GM21825 (cell line): ENCODE data around the gene NPFF.
A peak's percentile ranks its signal among the peaks of the same experiment; 100 is the strongest.
"Not testable (repeated sequence)": the region's sequence is repeated elsewhere in the genome, so short reads cannot be mapped to it uniquely, and the experiment has no call there.

Experiments used
- ATAC-seq: cut with Tn5 transposase; IDR thresholded peaks from one replicate; pipeline ENCODE4 v1.9.1; 2021; ENCODE audit warnings: mild to moderate bottlenecking, moderate library complexity; ENCODE audit not compliant: unreplicated experiment

The NPFF gene

GRCh38 chr12:53496752-53497032 lies 10.6 kb downstream of the NPFF start:
- no peak for ATAC-seq

- ATAC-seq = no peak
Observed at GRCh38 chr12:53495903-53496751, 11.2 kb downstream of the NPFF start.

GRCh38 chr12:53493610-53494391 lies 13.5 kb downstream of the NPFF start:
- no peak for ATAC-seq

- ATAC-seq = peak; percentile 92
Observed at GRCh38 chr12:53492830-53493609, 14.3 kb downstream of the NPFF start.

GRCh38 chr12:53492188-53492587 lies 15.1 kb downstream of the NPFF start:
- ATAC-seq = no peak

GRCh38 chr12:53489242-53489864 lies 17.9 kb downstream of the NPFF start:
- no peak for ATAC-seq

- ATAC-seq = no peak
Observed at GRCh38 chr12:53486736-53487487, 20.4 kb downstream of the NPFF start.

- ATAC-seq = no peak
Observed at GRCh38 chr12:53485955-53486735, 21.1 kb downstream of the NPFF start.

- no peak for ATAC-seq
Observed at GRCh38 chr12:53484686-53485575, 22.4 kb downstream of the NPFF start.

- no peak for ATAC-seq
Observed at GRCh38 chr12:53483979-53484377, 23.3 kb downstream of the NPFF start.

- ATAC-seq = no peak
Observed at GRCh38 chr12:53483225-53483978, 23.9 kb downstream of the NPFF start.

GRCh38 chr12:53482626-53483168 lies 24.6 kb downstream of the NPFF start:
- no peak for ATAC-seq

GRCh38 chr12:53481939-53482586 lies 25.2 kb downstream of the NPFF start:
- no peak for ATAC-seq

- ATAC-seq = not testable (repeated sequence)
Observed at GRCh38 chr12:53481458-53481857, 25.8 kb downstream of the NPFF start.

- ATAC-seq = no peak
Observed at GRCh38 chr12:53480491-53481442, 26.5 kb downstream of the NPFF start.

GRCh38 chr12:53479331-53479730 lies 28.0 kb downstream of the NPFF start:
- no peak for ATAC-seq
